PC-9 (cell line): ENCODE data around the gene SETD3. TPM values are rescaled to one million over a fixed set of nuclear protein-coding genes. Genes with fewer than 3 reads are reported as not detected.

Source experiments
- BruUV-seq: library from RNA; stranded (reverse); fragments of 400-500 nt; replicated peaks from 2 replicates; lab custom pipeline; 2021; lab: Mats Ljungman, UMichigan
- CTCF ChIA-PET: fragments of 300-600 bp; sonication (Branson Sonifier 250); formaldehyde crosslinking; loops from one replicate; lab custom pipeline; 2022; ENCODE audit warnings: antibody characterized with exemption; lab: Charles Lee
- POLR2A ChIA-PET: fragments of 300-600 bp; sonication (Branson Sonifier 250); formaldehyde crosslinking; loops from one replicate; lab custom pipeline; 2022; ENCODE audit warnings: antibody characterized with exemption; ENCODE audit not compliant: unreplicated experiment; lab: Charles Lee
- DNase-seq, 2 experiments: peaks; one replicate each; pipeline versions ENCODE4 v3.0.0 to v3.0.0-alpha.2; 2015 to 2022; ENCODE audit warnings: mixed read lengths in 1 of 2
- H2AFZ ChIP-seq: fragments of 200-600 bp; sonication (generic); 2 replicates; pipeline ENCODE4 v1.8.1; 2017; ENCODE audit warnings: antibody characterized with exemption
- H3F3A ChIP-seq: fragments of 200-600 bp; sonication (generic); 2 replicates; pipeline ENCODE4 v1.8.1; 2017; ENCODE audit warnings: antibody characterized with exemption, mild to moderate bottlenecking, low read depth; ENCODE audit not compliant: insufficient read depth
- H3K27ac ChIP-seq: fragments of 200-600 bp; sonication (generic); 2 replicates; pipeline ENCODE4 v1.6.1; 2016; ENCODE audit warnings: mixed run types
- H3K27me3 ChIP-seq: fragments of 200-600 bp; sonication (generic); 2 replicates; pipeline ENCODE4 v1.6.1; 2016; ENCODE audit warnings: low read depth, mixed run types; ENCODE audit not compliant: insufficient read depth
- H3K36me3 ChIP-seq: fragments of 200-600 bp; sonication (generic); 2 replicates; pipeline ENCODE4 v1.6.1; 2016; ENCODE audit warnings: low read depth, mixed run types
- H3K4me1 ChIP-seq: fragments of 200-600 bp; sonication (generic); replicated peaks from 2 replicates; pipeline ENCODE4 v1.6.1; 2016; ENCODE audit warnings: mixed run types; ENCODE audit not compliant: insufficient read depth
- H3K4me2 ChIP-seq: fragments of 200-600 bp; sonication (generic); 2 replicates; pipeline ENCODE4 v1.6.1; 2017; ENCODE audit warnings: mixed run types
- H3K4me3 ChIP-seq: fragments of 200-600 bp; sonication (generic); 2 replicates; pipeline ENCODE4 v1.6.1; 2016; ENCODE audit warnings: mixed run types
- H3K79me2 ChIP-seq: fragments of 200-600 bp; sonication (generic); 2 replicates; pipeline ENCODE4 v1.6.1; 2017; ENCODE audit warnings: low read depth, mixed run types
- H3K9me2 ChIP-seq: fragments of 200-600 bp; sonication (generic); 2 replicates; pipeline ENCODE4 v1.8.1; 2017; ENCODE audit warnings: mild to moderate bottlenecking; ENCODE audit not compliant: insufficient read depth
- H3K9me3 ChIP-seq: fragments of 200-600 bp; sonication (generic); 2 replicates; pipeline ENCODE4 v1.8.1; 2016; ENCODE audit warnings: low read depth; ENCODE audit not compliant: insufficient read depth
- H4K20me1 ChIP-seq: fragments of 200-600 bp; sonication (generic); 2 replicates; pipeline ENCODE4 v1.8.1; 2017; ENCODE audit not compliant: insufficient read depth
- EZH2 ChIP-seq: fragments of 200-600 bp; sonication (generic); IDR thresholded peaks from 2 replicates; pipeline ENCODE4 v1.8.0; 2017; ENCODE audit warnings: antibody characterized with exemption, low read depth
- intact Hi-C: fragments of 100-400 bp; cut with micrococcal nuclease; formaldehyde crosslinking; loops from one replicate; pipeline ENCODE4 v1.10.0; 2022; ENCODE audit not compliant: unreplicated experiment
- total RNA-seq: library from RNA; stranded (reverse); gene quantifications from 2 replicates; pipeline ENCODE4 v1.2.3, GENCODE V29; 2021
- TF ChIP-seq, protein P1 (sequence below): fragments of 200-600 bp; sonication (generic); conservative IDR thresholded peaks from 2 replicates; pipeline ENCODE4 v1.6.1; 2017; ENCODE audit warnings: mixed run types, antibody characterized with exemption, mild to moderate bottlenecking, moderate library complexity

Gene SETD3
- total RNA-seq, 1 experiment from 2014 or later, result 13.4 TPM

DNA sequence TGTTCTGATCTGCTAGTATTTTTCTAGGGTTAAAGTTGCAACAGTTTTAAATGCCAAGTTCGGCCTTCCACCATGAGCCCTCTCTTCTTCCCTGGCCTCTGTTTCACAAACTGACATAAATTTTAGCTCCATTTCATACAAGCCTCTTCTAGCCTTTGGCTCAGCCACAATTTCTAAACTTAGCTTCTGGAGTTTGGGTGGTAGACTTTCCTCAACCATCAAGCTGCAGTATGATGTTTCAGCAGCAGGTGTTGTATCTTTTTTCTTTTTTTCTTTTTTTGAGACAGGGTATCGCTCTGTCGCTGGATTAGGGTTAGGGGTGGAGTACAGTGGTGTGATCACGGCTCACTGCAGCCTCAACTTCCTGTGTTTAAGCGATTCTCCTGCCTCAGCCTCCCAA lies 29.4 kb downstream of the SETD3 start:
- H3K9me2 ChIP-seq, result no peaks in the 10 kb centered on the region
- H2AFZ ChIP-seq, result no peak overlapping the region
- TF ChIP-seq, protein P1, sequence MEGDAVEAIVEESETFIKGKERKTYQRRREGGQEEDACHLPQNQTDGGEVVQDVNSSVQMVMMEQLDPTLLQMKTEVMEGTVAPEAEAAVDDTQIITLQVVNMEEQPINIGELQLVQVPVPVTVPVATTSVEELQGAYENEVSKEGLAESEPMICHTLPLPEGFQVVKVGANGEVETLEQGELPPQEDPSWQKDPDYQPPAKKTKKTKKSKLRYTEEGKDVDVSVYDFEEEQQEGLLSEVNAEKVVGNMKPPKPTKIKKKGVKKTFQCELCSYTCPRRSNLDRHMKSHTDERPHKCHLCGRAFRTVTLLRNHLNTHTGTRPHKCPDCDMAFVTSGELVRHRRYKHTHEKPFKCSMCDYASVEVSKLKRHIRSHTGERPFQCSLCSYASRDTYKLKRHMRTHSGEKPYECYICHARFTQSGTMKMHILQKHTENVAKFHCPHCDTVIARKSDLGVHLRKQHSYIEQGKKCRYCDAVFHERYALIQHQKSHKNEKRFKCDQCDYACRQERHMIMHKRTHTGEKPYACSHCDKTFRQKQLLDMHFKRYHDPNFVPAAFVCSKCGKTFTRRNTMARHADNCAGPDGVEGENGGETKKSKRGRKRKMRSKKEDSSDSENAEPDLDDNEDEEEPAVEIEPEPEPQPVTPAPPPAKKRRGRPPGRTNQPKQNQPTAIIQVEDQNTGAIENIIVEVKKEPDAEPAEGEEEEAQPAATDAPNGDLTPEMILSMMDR, result no peak
- no peak for TF ChIP-seq EZH2
- H3K27ac ChIP-seq, result no peak overlapping the region
- H3K36me3 ChIP-seq, result no peaks in the 10 kb centered on the region
- no peaks in the 10 kb centered on the region for H3F3A ChIP-seq
- H3K4me1 ChIP-seq, result no peaks in the 10 kb centered on the region
- CTCF ChIA-PET, result no interaction called here
- H3K4me2 ChIP-seq, result no peak overlapping the region
- no peaks in the 10 kb centered on the region for H3K9me3 ChIP-seq
- BruUV-seq, result no TSS peak
- DNase-seq, result no peak
- H4K20me1 ChIP-seq, result no peaks in the 10 kb centered on the region
- no peaks in the 10 kb centered on the region for H3K79me2 ChIP-seq
- no peaks in the 10 kb centered on the region for H3K27me3 ChIP-seq
- intact Hi-C loops, result no loop called here
- POLR2A ChIA-PET, result interaction anchor here (0.6 kb wide), 1 partner anchor 217 kb away, joined by 5 read pairs; no protein-coding TSS in a partner anchor
- H3K4me3 ChIP-seq, result no peak overlapping the region

GRCh38 chr14:99450266-99450665 lies 30.4 kb downstream of the SETD3 start:
- POLR2A ChIA-PET, result no interaction called here
- no peaks in the 10 kb centered on the region for H3K79me2 ChIP-seq
- no peaks in the 10 kb centered on the region for H4K20me1 ChIP-seq
- no peak overlapping the region for H3K4me2 ChIP-seq
- no peaks in the 10 kb centered on the region for H3K9me3 ChIP-seq
- no peak overlapping the region for H3K4me3 ChIP-seq
- no peak for DNase-seq
- H3K27me3 ChIP-seq, result no peaks in the 10 kb centered on the region
- TF ChIP-seq EZH2, result no peak
- TF ChIP-seq, protein P1, result no peak
- H3K36me3 ChIP-seq, result no peaks in the 10 kb centered on the region
- BruUV-seq, result no TSS peak
- no peaks in the 10 kb centered on the region for H3K4me1 ChIP-seq
- H3K9me2 ChIP-seq, result no peaks in the 10 kb centered on the region
- intact Hi-C loops, result no loop called here
- no peak overlapping the region for H3K27ac ChIP-seq
- CTCF ChIA-PET, result no interaction called here
- no peaks in the 10 kb centered on the region for H3F3A ChIP-seq
- no peak overlapping the region for H2AFZ ChIP-seq

GRCh38 chr14:99447739-99448138 lies 32.9 kb downstream of the SETD3 start:
- ChIA-PET POLR2A (no interaction called here), CTCF (no interaction called here)
- no peaks in the 10 kb centered on the region for H3F3A ChIP-seq
- no peaks in the 10 kb centered on the region for H3K4me1 ChIP-seq
- TF ChIP-seq, protein P1, result no peak
- TF ChIP-seq EZH2, result no peak
- no peak overlapping the region for H3K4me2 ChIP-seq
- no peaks in the 10 kb centered on the region for H3K9me3 ChIP-seq
- intact Hi-C loops, result no loop called here
- H3K4me3 ChIP-seq, result no peak overlapping the region
- no peak overlapping the region for H2AFZ ChIP-seq
- H4K20me1 ChIP-seq, result no peaks in the 10 kb centered on the region
- H3K27ac ChIP-seq, result no peak overlapping the region
- no peaks in the 10 kb centered on the region for H3K27me3 ChIP-seq
- no peak for DNase-seq
- H3K79me2 ChIP-seq, result no peaks in the 10 kb centered on the region
- H3K36me3 ChIP-seq, result no peaks in the 10 kb centered on the region
- no peaks in the 10 kb centered on the region for H3K9me2 ChIP-seq
- no TSS peak for BruUV-seq
